NB4 (cell line): ENCODE measurements around the gene BTBD9.

Experiments
- DNase-seq: peaks from one replicate; pipeline ENCODE4 v3.0.0; 2010; ENCODE audit warnings: low read depth
- H3K4me3 ChIP-seq: one replicate; pipeline ENCODE4 v1.5.1; 2011; ENCODE audit warnings: mild to moderate bottlenecking, low read depth, low read length, moderate library complexity
- CTCF ChIP-seq: IDR thresholded peaks from one replicate; pipeline ENCODE4 v1.5.1; 2012; ENCODE audit warnings: low read depth, low read length
- MAX ChIP-seq: IDR thresholded peaks from 2 replicates; pipeline ENCODE4 v1.6.1; 2011; ENCODE audit warnings: low read depth, low read length
- MYC ChIP-seq: IDR thresholded peaks from 2 replicates; pipeline ENCODE4 v1.6.1; 2011; ENCODE audit warnings: low read depth, low read length
- POLR2A ChIP-seq: IDR thresholded peaks from 2 replicates; pipeline ENCODE4 v1.6.1; 2011; ENCODE audit warnings: mild to moderate bottlenecking; ENCODE audit not compliant: insufficient read length; ENCODE audit errors: extremely low read depth

The BTBD9 gene

GRCh38 chr6:38423746-38424145, 216.0 kb downstream of the BTBD9 start:
- no peak for DNase-seq
- TF ChIP-seq POLR2A = no peak
- TF ChIP-seq MAX = no peak
- TF ChIP-seq CTCF = no peak
- H3K4me3 ChIP-seq = no peak overlapping the region

- no peak for DNase-seq
- no peak overlapping the region for H3K4me3 ChIP-seq
- TF ChIP-seq MAX (no peak), POLR2A (no peak), MYC (no peak), CTCF (no peak)
Observed at GRCh38 chr6:38420207-38420606, 219.5 kb downstream of the BTBD9 start.

- H3K4me3 ChIP-seq = no peak overlapping the region
- TF ChIP-seq POLR2A (no peak), MYC (no peak), CTCF (no peak), MAX (no peak)
- DNase-seq = no peak
Observed at GRCh38 chr6:38417521-38417920, 222.2 kb downstream of the BTBD9 start.

GRCh38 chr6:38415231-38416005, 224.3 kb downstream of the BTBD9 start:
- H3K4me3 ChIP-seq = no peak overlapping the region

GRCh38 chr6:38413102-38413800, 226.5 kb downstream of the BTBD9 start:
- no peak for TF ChIP-seq CTCF
- TF ChIP-seq MAX = no peak
- no peak for TF ChIP-seq POLR2A
- TF ChIP-seq MYC = no peak
- DNase-seq = no peak
- no peak overlapping the region for H3K4me3 ChIP-seq

More at GRCh38 chr6:38415231-38416005, 224.3 kb downstream of the BTBD9 start:
- no peak for DNase-seq
- no peak for TF ChIP-seq POLR2A
- no peak for TF ChIP-seq MAX
- TF ChIP-seq CTCF = no peak
